DMS79 (cell line): ENCODE results near the gene CFAP61.
A peak's percentile ranks its signal among the peaks of the same experiment; 100 is the strongest.
"Not testable (repeated sequence)": the region's sequence is repeated elsewhere in the genome, so short reads cannot be mapped to it uniquely, and the experiment has no call there.

Experiments
- DNase-seq: peaks from one replicate; lab custom pipeline; 2025; lab: John Stamatoyannopoulos, UW

The CFAP61 gene

DNA sequence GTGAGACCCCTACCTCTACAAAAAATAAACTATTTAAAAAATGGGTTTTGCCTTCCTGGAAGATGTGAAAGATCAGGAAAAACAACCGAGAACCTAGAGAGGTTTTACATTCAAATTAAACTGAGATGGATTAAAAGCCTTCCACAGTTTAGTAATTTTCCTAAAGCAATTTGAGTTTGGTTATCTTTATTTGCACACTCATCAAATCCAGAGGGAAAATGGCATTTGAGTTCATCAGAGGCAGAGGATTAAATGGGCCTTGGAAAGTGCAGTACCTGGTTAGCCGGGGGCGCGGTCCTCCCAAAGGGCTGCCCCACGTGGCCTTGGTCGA, 158.6 kb downstream of the CFAP61 start:
- DNase-seq: no peak

DNA sequence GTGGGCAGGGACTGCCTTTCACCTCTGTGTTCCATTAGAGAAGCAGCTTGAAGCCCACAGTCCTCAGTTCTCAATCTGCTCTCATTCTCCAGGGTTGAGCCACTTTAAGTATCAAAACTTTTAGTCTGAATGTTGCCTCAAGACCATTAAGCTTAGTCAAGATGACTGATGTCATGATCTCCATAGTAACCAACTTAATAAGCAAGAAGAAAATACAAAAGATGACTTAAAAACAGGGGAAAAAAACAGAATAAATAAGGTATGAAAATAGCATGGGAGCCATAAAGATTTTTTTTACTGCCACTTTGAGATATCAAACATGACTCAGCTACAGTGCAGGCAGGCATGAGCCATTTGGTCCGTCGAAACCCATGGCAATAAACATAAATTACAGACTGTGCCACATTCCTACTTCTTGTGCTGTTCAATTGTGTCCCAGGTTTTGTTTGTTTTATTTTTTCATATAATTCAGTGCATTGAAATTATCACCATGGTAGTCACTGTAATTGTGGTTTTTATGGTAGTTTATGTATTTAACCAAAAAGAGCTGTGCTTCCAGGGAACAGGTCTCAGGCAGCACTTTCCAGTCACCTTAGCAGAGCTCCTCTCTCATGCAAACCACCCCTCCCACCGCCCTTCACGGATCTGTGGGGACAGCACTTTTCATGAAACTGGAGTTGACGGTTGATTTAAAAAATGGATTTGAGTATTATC, 159.1 kb downstream of the CFAP61 start:
- DNase-seq: peak; percentile 71

- DNase-seq: peak; percentile 82
Observed at GRCh38 chr20:20211988-20212518, 159.7 kb downstream of the CFAP61 start.

DNA sequence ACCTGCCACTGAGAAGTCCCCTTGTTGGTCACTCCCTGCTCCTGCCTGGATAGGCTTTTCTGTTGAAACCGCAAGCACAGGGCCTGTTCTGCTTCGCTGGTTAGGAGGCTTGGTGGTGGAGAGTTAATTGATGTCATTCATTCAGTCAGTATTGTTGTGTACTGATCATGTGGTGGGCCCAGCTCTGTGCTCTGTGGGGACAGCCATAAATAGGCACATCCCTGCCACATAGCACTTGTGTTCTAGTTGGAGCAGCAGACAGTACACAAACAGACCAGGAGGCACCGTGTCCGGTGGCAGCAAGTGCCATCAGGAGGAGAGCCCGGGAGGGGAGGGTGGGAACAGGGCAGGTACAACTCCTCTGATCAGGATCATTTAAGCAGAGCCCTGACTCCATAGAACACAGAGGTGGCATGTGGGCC, 160.4 kb downstream of the CFAP61 start:
- DNase-seq: peak; percentile 96

GRCh38 chr20:20213526-20214121, 161.3 kb downstream of the CFAP61 start:
- DNase-seq: no peak

DNA sequence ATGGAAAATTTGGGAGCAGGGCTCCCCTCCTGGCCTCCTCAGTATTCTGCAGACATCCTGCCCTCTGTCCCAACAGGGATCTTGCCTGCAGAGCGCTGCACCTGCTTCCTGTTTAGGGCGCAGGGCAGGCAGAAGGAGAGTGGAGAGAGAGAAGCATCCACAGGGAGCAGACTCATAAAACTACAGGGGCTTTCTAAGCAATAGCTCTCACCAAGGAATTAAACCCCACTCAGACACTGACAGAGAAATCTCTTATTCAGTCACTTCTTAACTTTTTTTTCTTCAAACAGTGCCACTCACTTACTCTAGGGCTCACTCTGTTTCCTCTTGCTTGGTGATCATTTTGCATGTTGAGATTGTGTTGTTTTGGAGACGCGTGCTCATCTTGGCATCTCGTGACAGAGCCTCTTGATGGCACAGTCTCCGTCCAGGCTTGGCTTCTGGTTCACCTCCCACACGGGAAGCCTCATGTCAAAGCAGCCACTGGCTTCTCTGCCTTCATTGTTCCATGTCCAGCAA, 162.5 kb downstream of the CFAP61 start:
- peak; percentile 59 for DNase-seq

GRCh38 chr20:20215976-20216727, 163.8 kb downstream of the CFAP61 start:
- no peak for DNase-seq

- no peak for DNase-seq
Observed at GRCh38 chr20:20216941-20217340, 164.6 kb downstream of the CFAP61 start.

GRCh38 chr20:20217621-20218020, 165.3 kb downstream of the CFAP61 start:
- no peak for DNase-seq

GRCh38 chr20:20218106-20218505, 165.8 kb downstream of the CFAP61 start:
- DNase-seq: not testable (repeated sequence)

DNA sequence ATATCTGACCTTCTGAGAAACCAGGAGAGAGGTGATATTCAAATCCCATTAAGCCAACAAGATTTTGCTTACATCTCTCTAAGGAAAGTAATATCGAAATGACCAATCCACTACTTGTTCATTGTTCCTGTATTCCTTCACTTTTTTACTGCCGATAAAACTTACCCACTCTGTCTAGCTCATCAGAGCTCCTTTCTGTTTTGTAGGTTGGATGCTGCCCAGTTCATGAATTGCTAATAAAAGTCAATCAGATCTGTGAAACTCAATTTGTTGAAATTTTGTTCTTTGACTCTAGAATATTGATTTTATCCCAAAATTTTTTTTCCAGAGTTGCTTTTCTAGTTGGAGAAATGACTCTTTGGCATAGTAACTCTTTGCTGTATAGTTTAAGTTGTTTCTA, 166.7 kb downstream of the CFAP61 start:
- no peak for DNase-seq

DNA sequence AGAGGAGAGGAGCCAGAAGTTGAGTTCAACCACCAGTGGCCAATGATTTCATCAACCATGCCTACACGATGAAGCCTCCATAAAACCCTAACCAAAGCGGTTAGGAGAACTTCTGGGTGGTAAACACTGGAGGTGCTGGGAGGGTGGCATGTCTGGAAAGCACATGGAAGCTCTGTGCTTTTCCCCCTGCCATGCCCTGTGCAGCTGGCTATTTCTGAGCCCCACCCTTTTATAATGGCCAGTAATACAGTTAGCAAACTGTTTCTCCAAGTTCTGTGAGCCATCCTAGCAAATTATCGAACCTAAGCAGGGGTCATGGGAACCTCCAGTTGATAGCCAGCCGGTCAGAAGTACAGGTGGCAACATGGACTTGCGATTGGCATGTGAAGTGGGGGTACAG, 167.8 kb downstream of the CFAP61 start:
- no peak for DNase-seq

DNA sequence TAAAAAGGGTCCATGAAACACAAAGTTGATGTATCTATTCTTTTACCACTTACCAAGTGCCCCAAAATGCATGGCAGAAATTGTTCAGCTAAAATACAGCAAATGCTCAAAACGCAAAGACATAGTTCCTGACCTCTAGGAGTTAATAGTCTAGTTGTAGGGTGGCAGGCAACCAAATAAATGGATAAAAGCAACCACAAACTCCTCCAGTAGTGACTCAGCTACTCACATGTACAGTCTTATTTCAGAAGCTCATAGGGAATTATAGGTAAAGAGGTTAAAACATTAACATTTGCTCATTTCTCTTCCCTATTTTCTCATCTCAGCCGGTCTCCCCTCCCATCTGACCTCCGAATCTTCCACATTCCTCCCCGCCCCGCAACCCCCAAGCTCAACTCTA, 171.6 kb downstream of the CFAP61 start:
- DNase-seq: no peak

- DNase-seq: no peak
Observed at GRCh38 chr20:20224806-20225205, 172.5 kb downstream of the CFAP61 start.

- no peak for DNase-seq
Observed at GRCh38 chr20:20225325-20226043, 173.2 kb downstream of the CFAP61 start.

GRCh38 chr20:20226554-20226953, 174.2 kb downstream of the CFAP61 start:
- no peak for DNase-seq

DNA sequence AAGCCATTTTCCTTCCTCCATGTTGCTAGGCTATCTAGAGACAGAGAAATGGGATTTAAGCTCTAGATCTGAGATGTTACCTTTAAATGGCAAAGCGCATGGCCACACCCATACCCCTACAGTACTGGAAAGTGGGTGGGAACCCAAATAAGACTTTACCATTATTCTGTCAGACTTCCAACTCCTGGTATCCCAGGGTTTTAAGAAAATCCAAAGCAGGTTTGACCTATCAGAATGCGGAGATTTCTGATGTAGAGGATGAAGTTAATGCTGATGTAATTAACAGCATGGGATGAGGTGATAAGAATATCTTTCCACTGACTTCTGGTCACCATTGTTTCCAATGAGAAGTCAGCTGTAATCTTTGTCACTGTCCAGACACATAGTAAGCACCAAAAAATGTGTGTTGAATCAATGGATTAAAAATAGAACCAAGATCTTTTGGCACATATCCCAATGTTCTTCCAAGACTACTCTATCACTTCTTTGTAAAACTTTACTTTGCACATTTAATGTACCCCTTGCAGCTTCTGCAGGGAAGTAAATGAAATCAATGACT, 174.8 kb downstream of the CFAP61 start:
- DNase-seq: no peak

- no peak for DNase-seq
Observed at GRCh38 chr20:20228351-20228750, 176.0 kb downstream of the CFAP61 start.

GRCh38 chr20:20229595-20229994, 177.3 kb downstream of the CFAP61 start:
- DNase-seq: no peak

DNA sequence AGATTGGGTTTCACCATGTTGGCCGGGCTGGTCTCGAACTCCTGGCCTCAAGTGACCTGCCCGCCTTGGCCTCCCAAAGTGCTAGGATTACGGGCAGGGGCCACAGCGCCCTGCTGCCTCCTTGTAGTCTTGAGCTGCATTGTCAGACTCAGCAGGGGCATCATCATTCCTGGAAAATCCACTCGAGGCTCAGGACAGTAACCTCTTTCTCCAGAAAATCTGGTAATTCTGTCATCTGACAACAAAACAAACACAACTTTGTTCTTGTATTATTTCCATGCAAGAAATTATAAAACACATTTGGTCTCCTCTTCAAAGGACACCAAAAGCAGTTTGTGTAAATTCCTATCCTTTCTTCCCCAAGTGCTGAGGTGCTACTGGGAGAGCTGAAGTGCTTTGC, 178.4 kb downstream of the CFAP61 start:
- DNase-seq: no peak

DNA sequence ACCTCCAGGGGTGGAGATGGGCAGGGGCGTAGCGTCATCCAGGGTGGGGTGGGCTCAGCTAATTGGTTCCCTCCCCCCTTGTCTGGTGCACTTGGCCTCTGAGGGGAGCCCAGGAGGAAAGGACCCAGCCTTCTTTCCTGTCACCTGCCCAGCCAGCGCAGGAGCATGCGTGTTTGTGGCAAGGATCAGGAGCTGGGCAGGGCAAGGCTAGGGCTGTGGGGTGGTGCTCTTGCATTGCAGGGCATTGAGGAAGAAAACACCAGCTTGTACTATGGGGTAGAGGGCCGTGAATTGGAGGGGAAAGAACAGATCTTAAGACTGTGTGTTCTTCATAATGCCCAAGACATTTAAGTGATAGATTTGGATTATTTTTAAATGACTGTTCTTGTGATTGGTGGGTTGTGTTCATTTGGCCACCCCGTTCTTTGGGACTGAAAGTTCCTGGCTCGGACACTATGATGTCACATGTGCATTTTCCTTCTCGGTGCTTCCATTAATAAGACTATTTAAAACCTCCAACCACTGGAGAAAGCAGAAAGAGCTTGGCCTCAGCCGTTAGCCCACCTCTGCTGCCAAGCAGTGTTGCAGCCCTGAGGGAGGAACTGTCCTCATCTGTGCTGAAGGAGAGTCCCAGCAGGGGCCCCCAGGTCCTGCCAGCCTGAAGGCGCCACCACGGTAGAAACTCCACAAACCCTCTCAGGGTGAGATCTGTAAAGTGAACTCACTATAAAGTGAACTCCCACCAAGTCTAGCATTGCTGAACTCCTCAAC, 179.4 kb downstream of the CFAP61 start:
- DNase-seq: no peak
